HUES48 (cell line): Measurements from ENCODE around the gene KIAA1328.

ENCODE experiments used
- H3K27ac ChIP-seq: one replicate; pipeline ENCODE4 v1.7.0; 2013; ENCODE audit warnings: low read depth, low read length, inconsistent platforms
- H3K27me3 ChIP-seq: 2 replicates; pipeline ENCODE4 v1.6.1; 2013; ENCODE audit warnings: mild to moderate bottlenecking, low read length; ENCODE audit not compliant: control insufficient read depth, insufficient read depth
- H3K36me3 ChIP-seq: 2 replicates; pipeline ENCODE4 v1.6.1; 2013; ENCODE audit warnings: low read length; ENCODE audit not compliant: control insufficient read depth, insufficient read depth
- H3K4me1 ChIP-seq: 2 replicates; pipeline ENCODE4 v1.6.1; 2013; ENCODE audit warnings: mild to moderate bottlenecking, low read length; ENCODE audit not compliant: control insufficient read depth, insufficient read depth
- H3K4me3 ChIP-seq: 2 replicates; pipeline ENCODE4 v1.5.1; 2013; ENCODE audit warnings: mild to moderate bottlenecking, low read depth, low read length
- H3K9ac ChIP-seq: 2 replicates; pipeline ENCODE4 v1.6.1; 2013; ENCODE audit warnings: mild to moderate bottlenecking, low read depth, low read length, moderate library complexity
- H3K9me3 ChIP-seq: 2 replicates; pipeline ENCODE4 v1.6.1; 2013; ENCODE audit warnings: low read length; ENCODE audit not compliant: control insufficient read depth, insufficient read depth

Gene KIAA1328

DNA sequence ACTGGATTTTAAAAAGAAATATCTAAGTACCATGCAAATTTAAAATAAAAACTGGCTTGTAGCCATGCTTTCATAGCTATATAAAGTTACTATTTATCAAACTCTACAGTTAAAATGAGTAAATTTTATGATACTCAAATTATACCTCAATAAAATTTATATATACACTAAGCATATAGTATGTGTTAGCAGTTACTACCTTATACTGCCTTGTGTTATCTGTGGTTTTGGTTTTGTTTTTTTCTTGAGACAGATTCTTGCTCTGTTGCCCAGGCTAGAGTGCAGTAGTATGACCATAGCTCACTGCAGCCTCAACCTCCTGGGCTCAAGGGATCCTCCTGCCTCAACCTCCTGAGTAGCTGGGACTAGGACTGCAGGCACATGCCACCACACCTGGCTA lies 342.1 kb downstream of the KIAA1328 start:
- no peaks in the 10 kb centered on the region for H3K36me3 ChIP-seq
- H3K4me3 ChIP-seq: no peak overlapping the region
- no peak overlapping the region for H3K9ac ChIP-seq
- H3K9me3 ChIP-seq: no peaks in the 10 kb centered on the region
- no peaks in the 10 kb centered on the region for H3K27me3 ChIP-seq
- peaks cover 21% of the 10 kb centered on the region for H3K4me1 ChIP-seq
- no peak overlapping the region for H3K27ac ChIP-seq

DNA sequence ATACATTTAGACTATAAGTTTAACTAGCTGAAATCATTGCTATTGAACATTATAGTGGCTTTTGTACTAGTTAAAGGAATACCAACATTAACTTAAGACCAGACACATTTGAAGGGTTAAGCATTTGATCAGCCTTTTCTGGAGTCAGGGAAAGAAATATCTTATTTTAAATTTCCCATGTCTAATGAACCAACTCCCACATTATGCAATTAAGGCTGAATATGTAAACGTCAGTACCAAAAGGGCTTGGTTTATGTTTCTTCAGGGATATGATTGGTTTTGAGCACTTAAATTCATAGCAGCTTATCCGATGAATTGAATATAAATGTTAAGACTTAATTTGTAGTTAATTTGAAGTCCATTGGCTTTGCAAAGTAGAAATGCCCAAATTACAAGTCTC lies 344.5 kb downstream of the KIAA1328 start:
- Histone ChIP-seq H3K9ac (no peak overlapping the region), H3K27ac (no peak overlapping the region), H3K9me3 (no peaks in the 10 kb centered on the region), H3K36me3 (no peaks in the 10 kb centered on the region), H3K4me1 (peaks cover 26% of the 10 kb centered on the region), H3K4me3 (no peak overlapping the region), H3K27me3 (no peaks in the 10 kb centered on the region)

DNA sequence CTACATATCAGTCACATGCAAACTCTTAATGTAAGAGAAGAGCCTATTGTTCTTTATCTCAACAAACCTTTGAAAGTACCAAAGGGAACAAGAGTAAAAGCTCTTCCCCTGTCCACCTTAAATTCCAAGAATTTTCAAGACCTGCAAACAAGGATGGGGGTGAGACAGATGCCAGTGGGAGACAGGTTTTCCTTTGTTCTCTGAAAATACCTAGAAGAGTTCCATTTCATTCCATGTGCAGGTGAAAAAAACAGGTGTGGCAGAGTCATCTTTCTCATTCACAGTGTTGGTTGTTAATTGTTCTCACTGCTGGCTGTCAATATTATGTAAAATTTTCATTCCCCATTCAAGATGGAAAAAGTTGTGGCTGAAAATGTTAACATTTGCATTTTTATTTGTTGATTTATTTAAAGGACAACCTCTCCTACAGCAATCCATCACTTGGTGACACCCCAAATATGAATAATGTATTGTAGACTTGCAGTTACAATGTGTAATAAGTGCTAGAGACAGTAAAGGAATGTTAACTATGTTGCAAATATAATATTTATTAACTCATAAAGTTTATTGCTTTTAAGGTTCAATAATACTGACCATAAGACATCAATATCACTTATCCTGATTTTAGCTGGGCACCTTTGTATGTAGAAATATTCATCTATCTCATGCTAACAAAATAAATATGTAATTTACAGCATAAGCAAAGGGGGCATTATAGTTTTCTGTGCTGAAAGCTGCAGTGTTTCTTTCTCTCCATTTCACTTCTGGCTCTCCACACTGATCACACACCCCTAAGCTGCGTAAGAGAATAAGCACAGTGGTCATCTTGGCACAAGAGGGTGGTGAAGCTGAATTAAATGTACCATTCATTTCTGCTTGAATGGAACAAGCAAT lies 347.0 kb downstream of the KIAA1328 start:
- Histone ChIP-seq H3K36me3 (no peaks in the 10 kb centered on the region), H3K27ac (peak overlapping the region; percentile 69), H3K4me1 (peaks cover 26% of the 10 kb centered on the region), H3K9me3 (no peaks in the 10 kb centered on the region), H3K27me3 (no peaks in the 10 kb centered on the region), H3K4me3 (no peak overlapping the region), H3K9ac (peak overlapping the region; percentile 13; the same call in 1 of the 2 replicates)

DNA sequence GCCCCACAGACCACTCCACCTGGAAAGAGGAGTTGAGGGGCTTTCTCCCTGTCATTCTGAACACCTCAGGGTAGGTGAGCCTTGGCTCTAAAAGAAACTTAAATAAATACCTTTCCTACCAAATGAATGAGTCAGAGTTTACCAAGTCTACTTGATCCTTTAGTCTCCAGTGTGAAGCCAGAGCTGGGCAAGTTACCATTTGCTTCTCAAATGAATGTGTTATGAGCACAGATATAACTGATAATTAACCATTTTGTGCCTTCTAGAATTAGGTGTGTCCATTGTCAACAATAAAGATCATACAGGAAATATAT lies 347.7 kb downstream of the KIAA1328 start:
- H3K9ac ChIP-seq: peak overlapping the region; percentile 13; the same call in 1 of the 2 replicates
- no peaks in the 10 kb centered on the region for H3K9me3 ChIP-seq
- no peak overlapping the region for H3K4me3 ChIP-seq
- peaks cover 26% of the 10 kb centered on the region for H3K4me1 ChIP-seq
- H3K27me3 ChIP-seq: no peaks in the 10 kb centered on the region
- H3K36me3 ChIP-seq: no peaks in the 10 kb centered on the region
- H3K27ac ChIP-seq: peak overlapping the region; percentile 67

DNA sequence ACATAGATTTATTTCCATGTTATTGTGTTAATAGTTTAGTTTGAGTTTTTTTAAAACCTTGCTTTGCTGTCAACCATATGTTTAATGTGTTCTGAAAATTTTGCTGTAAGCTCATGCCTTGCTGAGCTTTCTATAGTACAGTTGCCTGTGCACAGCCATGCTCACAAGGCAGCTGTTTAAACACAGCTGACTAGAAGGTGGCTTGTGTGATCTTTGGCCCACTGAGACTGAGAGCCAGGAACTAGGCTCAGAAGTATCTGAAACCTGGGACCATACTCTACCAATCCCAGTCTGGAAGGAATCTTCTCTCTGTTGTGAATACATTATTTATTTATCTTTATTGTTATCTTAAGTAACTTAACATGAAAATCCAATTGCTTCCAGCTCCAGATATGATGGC lies 350.5 kb downstream of the KIAA1328 start:
- H3K9me3 ChIP-seq: no peaks in the 10 kb centered on the region
- no peak overlapping the region for H3K9ac ChIP-seq
- no peaks in the 10 kb centered on the region for H3K27me3 ChIP-seq
- H3K36me3 ChIP-seq: no peaks in the 10 kb centered on the region
- H3K27ac ChIP-seq: no peak overlapping the region
- peaks cover 26% of the 10 kb centered on the region for H3K4me1 ChIP-seq
- H3K4me3 ChIP-seq: no peak overlapping the region

DNA sequence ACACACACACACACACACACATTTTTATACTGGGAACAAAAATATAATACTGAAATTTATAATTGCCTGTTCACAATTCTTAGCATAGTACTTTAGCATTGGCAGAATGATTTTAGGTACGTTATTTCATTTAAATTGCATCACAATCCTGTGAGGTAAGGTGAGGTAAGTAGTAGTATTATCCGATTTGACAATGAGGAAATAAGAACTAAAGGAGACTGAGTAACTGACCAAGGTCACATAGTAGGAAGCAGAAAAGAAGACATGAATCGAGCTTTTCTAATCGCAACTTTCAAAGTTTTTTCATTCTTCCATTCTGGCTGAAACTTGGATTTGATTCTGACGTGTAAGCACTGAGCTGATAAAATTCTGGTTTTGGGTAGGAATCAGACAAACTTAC lies 351.2 kb downstream of the KIAA1328 start:
- no peak overlapping the region for H3K27ac ChIP-seq

DNA sequence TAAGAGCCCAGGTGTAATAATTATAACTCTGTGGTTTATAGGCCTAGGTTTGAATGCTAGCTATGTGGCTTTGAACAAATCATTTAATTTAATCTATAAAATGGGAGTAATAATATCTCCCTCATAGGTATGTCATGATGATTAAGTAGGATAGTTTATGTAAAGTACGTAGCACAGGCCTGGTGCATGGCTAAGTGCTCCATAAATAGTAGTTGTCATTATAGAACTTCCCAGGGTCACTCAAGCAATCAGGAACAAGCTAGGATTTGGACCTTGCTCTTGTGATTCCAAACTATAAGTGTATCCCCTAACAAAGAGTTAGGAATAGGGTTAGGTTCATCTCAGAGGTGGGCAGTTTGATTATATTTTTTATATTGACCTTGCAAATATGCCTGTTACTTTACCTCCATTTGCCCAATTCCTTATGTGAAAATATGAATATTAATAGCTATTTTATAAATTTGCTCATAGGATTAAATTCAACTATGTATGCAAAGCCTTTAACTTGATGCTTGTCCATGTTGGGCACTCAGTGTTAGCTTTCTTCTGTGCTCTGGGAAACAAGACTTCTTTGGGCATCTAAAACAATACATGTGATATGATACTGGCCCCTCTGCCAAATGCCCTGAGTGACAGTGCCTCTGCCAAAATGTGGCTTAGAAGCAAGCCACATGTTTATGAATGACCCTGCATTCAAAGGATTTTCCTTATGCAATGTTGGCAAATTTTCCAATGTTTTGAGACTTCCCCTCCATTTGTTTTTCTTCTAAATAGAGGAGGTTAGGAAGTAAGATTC lies 353.6 kb downstream of the KIAA1328 start:
- H3K27me3 ChIP-seq: no peaks in the 10 kb centered on the region
- H3K9me3 ChIP-seq: no peaks in the 10 kb centered on the region
- H3K9ac ChIP-seq: no peak overlapping the region
- H3K27ac ChIP-seq: no peak overlapping the region
- H3K4me3 ChIP-seq: no peak overlapping the region
- H3K4me1 ChIP-seq: no peaks in the 10 kb centered on the region; the same call in 1 of the 2 replicates
- H3K36me3 ChIP-seq: no peaks in the 10 kb centered on the region

More for the DNA sequence above, 351.2 kb downstream of the KIAA1328 start:
- H3K36me3 ChIP-seq: no peaks in the 10 kb centered on the region
- H3K9me3 ChIP-seq: no peaks in the 10 kb centered on the region
- no peak overlapping the region for H3K4me3 ChIP-seq
- peaks cover 24% of the 10 kb centered on the region for H3K4me1 ChIP-seq
- H3K27me3 ChIP-seq: no peaks in the 10 kb centered on the region
- H3K9ac ChIP-seq: no peak overlapping the region

DNA sequence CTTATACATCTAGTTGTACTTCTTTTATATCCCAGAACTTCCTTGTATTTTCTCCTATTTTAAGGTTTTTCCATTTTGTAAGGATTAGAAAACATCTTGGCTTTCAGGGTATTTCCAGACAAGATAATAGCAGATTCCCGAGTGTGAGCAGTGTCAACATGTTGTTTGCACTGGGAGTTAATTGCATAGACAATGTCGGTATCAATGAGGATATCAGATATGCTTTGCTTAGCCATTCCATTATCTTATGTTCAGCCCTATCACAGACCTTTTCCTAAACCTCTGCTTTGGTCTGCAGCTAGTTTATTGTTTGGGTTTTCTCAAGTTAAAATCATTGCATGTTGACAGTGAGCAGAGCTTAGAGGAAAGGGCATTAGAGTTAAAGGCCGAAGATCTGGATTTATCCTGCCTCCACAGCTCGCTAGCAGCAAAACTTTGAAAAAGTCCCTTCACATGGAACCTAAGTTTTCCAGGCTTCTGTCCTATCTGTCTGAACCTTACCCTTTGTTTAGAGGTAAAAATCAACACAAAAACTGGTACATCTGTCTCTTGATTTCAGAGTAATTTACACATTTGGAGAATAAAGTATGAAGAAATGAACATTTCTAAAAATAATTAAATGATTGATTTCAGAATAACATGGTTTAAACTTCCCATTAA lies 355.4 kb downstream of the KIAA1328 start:
- no peaks in the 10 kb centered on the region for H3K27me3 ChIP-seq
- H3K27ac ChIP-seq: peak overlapping the region; percentile 40
- no peaks in the 10 kb centered on the region for H3K9me3 ChIP-seq
- 0 out of 2 replicates have a peak, but pooled peaks cover 4% of the 10 kb centered on the region for H3K4me1 ChIP-seq
- no peak overlapping the region for H3K4me3 ChIP-seq
- H3K36me3 ChIP-seq: no peaks in the 10 kb centered on the region
- no peak overlapping the region for H3K9ac ChIP-seq

DNA sequence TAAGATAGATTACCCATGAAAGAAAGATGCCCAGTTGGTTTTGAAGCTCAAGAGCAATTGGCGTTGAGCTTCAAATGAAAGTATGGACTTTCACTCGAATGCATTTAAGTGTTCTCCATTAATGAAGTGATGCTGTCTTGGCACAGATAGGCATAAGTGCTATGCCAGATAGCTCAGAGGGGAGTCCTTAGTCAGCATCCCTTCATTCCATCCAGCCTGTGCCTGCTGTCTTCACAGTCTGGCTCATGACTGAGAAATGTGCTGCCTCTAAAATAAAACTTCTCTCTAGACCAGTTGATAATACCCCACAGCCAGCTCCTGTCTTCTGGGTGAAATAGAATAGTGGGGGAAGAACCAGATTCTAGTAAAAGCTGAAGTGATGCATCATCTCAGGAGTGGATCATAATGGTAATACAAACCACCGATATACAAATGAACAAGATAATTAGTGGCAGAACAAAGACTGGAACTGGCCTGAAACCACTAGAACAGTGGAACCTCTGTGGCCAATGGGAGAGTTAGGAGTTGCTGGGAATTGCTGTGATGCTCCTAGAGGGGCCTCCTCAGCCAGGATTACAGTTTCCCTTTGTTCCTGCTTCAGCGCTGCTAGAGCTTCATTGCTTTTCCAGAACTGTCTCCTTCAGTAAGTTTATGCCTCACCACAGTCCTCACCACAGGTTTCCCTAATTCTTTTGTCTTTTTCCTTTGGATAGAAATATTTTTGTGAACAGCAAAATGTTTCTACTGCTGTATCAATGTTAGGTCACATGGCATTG lies 359.3 kb downstream of the KIAA1328 start:
- Histone ChIP-seq H3K4me1 (peaks cover 7% of the 10 kb centered on the region; the same call in 1 of the 2 replicates), H3K9ac (no peak overlapping the region), H3K9me3 (no peaks in the 10 kb centered on the region), H3K27me3 (no peaks in the 10 kb centered on the region), H3K4me3 (no peak overlapping the region), H3K36me3 (no peaks in the 10 kb centered on the region), H3K27ac (no peak overlapping the region)

DNA sequence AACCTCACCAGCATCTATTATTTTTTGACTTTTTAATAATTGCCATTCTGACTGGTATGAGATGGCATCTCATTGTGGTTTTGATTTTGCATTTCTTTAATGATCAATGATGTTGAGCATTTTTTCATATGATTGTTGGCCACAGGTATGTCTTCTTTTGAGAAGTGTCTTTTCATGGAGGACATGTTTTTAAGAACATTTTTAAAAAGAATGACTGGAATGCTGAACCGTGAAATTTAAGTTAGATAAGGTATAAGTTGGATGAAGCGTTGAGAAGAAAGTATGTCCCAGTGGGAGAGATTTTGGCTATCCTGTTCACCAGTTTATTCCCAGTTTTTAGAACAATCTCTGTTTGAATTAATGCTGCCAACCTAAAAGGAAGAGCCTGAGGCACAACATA lies 370.8 kb downstream of the KIAA1328 start:
- Histone ChIP-seq H3K9me3 (0 out of 2 replicates have a peak, but pooled peaks cover 2% of the 10 kb centered on the region), H3K27me3 (no peaks in the 10 kb centered on the region), H3K4me3 (no peak overlapping the region), H3K4me1 (no peaks in the 10 kb centered on the region), H3K27ac (no peak overlapping the region), H3K9ac (no peak overlapping the region), H3K36me3 (no peaks in the 10 kb centered on the region)
